HEK293 (cell line): ENCODE results near the gene CAV1.

Experiments used
- CTCF ChIA-PET: fragments of 350-600 bp; formaldehyde crosslinking; extraction: SDS; loops from one replicate; lab custom pipeline; 2021; ENCODE audit warnings: antibody characterized with exemption; lab: Yijun Ruan, JAX
- POLR2A ChIA-PET: fragments of 300-600 bp; formaldehyde crosslinking; extraction: SDS; loops from one replicate; lab custom pipeline; 2020; ENCODE audit warnings: antibody characterized with exemption, inconsistent platforms; lab: Yijun Ruan, JAX
- H3K27ac ChIP-seq: fragments of 200-500 bp; sonication (Bioruptor generic); 2 replicates; pipeline ENCODE4 v1.5.1; 2014; ENCODE audit warnings: low read depth, low read length, control low read depth, inconsistent platforms; ENCODE audit errors: extremely low read depth
- H3K36me3 ChIP-seq, 2 experiments: fragments of 200-500 bp in 1 of 2; sonication (Bioruptor generic) in 1 of 2; 1 replicate in 1 of 2; 2 replicates in 1 of 2; pipeline ENCODE4 v1.5.1; 2014 to 2017; ENCODE audit warnings: inconsistent platforms in 2 of 2, low read length in 2 of 2; ENCODE audit not compliant: control insufficient read depth in 2 of 2, insufficient read depth in 1 of 2
- H3K4me1 ChIP-seq: fragments of 200-500 bp; sonication (Bioruptor generic); 2 replicates; pipeline ENCODE4 v1.5.1; 2014; ENCODE audit warnings: mild to moderate bottlenecking, low read length, inconsistent platforms; ENCODE audit not compliant: control insufficient read depth, insufficient read depth
- H3K4me3 ChIP-seq: 2 replicates; pipeline ENCODE4 v1.5.1; 2011; ENCODE audit warnings: low read depth, mild to moderate bottlenecking, control low read depth, low read length, moderate library complexity
- H3K9me3 ChIP-seq: fragments of 200-500 bp; sonication (Bioruptor generic); 2 replicates; pipeline ENCODE4 v1.5.1; 2014; ENCODE audit warnings: low read depth, low read length, inconsistent platforms; ENCODE audit not compliant: control insufficient read depth, insufficient read depth
- KLF1 ChIP-seq: fragments of 450-650 bp; formaldehyde crosslinking; IDR thresholded peaks from 2 replicates; pipeline ENCODE4 v1.5.1; 2016; ENCODE audit warnings: missing biosample characterization, missing genetic modification characterization
- SP2 ChIP-seq: fragments of 450-650 bp; formaldehyde crosslinking; IDR thresholded peaks from 2 replicates; pipeline ENCODE4 v1.5.1; 2016; ENCODE audit warnings: missing biosample characterization, missing genetic modification characterization
- ZBTB10 ChIP-seq: fragments of 450-650 bp; formaldehyde crosslinking; IDR thresholded peaks from 2 replicates; pipeline ENCODE4 v1.5.1; 2016; ENCODE audit warnings: missing biosample characterization, missing genetic modification characterization
- ZBTB17 ChIP-seq: fragments of 450-650 bp; formaldehyde crosslinking; IDR thresholded peaks from 2 replicates; pipeline ENCODE4 v1.5.1; 2016; ENCODE audit warnings: missing biosample characterization, missing genetic modification characterization
- ZBTB20 ChIP-seq: fragments of 450-650 bp; formaldehyde crosslinking; IDR thresholded peaks from 2 replicates; pipeline ENCODE4 v1.5.1; 2016; ENCODE audit warnings: missing biosample characterization, missing genetic modification characterization
- ZFP41 ChIP-seq: fragments of 450-650 bp; formaldehyde crosslinking; IDR thresholded peaks from 2 replicates; pipeline ENCODE4 v1.5.1; 2016; ENCODE audit warnings: missing biosample characterization, missing genetic modification characterization, borderline replicate concordance
- ZNF146 ChIP-seq: fragments of 450-650 bp; formaldehyde crosslinking; IDR thresholded peaks from 2 replicates; pipeline ENCODE4 v1.5.1; 2016; ENCODE audit warnings: missing biosample characterization, missing genetic modification characterization
- ZNF16 ChIP-seq: fragments of 450-650 bp; formaldehyde crosslinking; IDR thresholded peaks from 2 replicates; pipeline ENCODE4 v1.5.1; 2016; ENCODE audit warnings: low read depth, missing biosample characterization, missing genetic modification characterization
- ZNF184 ChIP-seq: fragments of 450-650 bp; IDR thresholded peaks from 2 replicates; pipeline ENCODE4 v1.5.1; 2018; ENCODE audit warnings: missing biosample characterization, mild to moderate bottlenecking, missing genetic modification characterization
- ZNF202 ChIP-seq: fragments of 450-650 bp; formaldehyde crosslinking; IDR thresholded peaks from 2 replicates; pipeline ENCODE4 v1.5.1; 2016; ENCODE audit warnings: missing biosample characterization, missing genetic modification characterization, borderline replicate concordance
- ZNF214 ChIP-seq: fragments of 450-650 bp; formaldehyde crosslinking; IDR thresholded peaks from 2 replicates; pipeline ENCODE4 v1.5.1; 2017; ENCODE audit warnings: missing biosample characterization, mild to moderate bottlenecking, missing genetic modification characterization, borderline replicate concordance
- ZNF248 ChIP-seq: fragments of 450-650 bp; formaldehyde crosslinking; IDR thresholded peaks from 2 replicates; pipeline ENCODE4 v1.5.1; 2017; ENCODE audit warnings: missing biosample characterization, missing genetic modification characterization
- ZNF266 ChIP-seq: fragments of 450-650 bp; formaldehyde crosslinking; IDR thresholded peaks from 2 replicates; pipeline ENCODE4 v1.5.1; 2016; ENCODE audit warnings: missing biosample characterization, missing genetic modification characterization, low read depth
- ZNF274 ChIP-seq, 2 experiments: fragments of 200-500 bp in 1 of 2; fragments of 450-650 bp in 1 of 2; sonication (Bioruptor generic) in 1 of 2; formaldehyde crosslinking in 1 of 2; IDR thresholded peaks; 2 replicates each; pipeline versions ENCODE4 v1.5.1 to v1.6.1; 2014 to 2016; ENCODE audit warnings: borderline replicate concordance in 1 of 2, inconsistent platforms in 1 of 2, low read length in 1 of 2, missing biosample characterization in 1 of 2, missing genetic modification characterization in 1 of 2
- ZNF394 ChIP-seq: fragments of 450-650 bp; formaldehyde crosslinking; IDR thresholded peaks from 2 replicates; pipeline ENCODE4 v1.5.1; 2016; ENCODE audit warnings: missing biosample characterization, missing genetic modification characterization, mild to moderate bottlenecking, moderate library complexity, borderline replicate concordance
- ZNF433 ChIP-seq: fragments of 450-650 bp; formaldehyde crosslinking; IDR thresholded peaks from 2 replicates; pipeline ENCODE4 v1.5.1; 2016; ENCODE audit warnings: missing biosample characterization, missing genetic modification characterization, low read depth
- ZNF529 ChIP-seq: fragments of 450-650 bp; formaldehyde crosslinking; IDR thresholded peaks from 2 replicates; pipeline ENCODE4 v1.5.1; 2017; ENCODE audit warnings: missing genetic modification characterization, missing biosample characterization; ENCODE audit not compliant: insufficient replicate concordance
- ZNF621 ChIP-seq: fragments of 450-650 bp; formaldehyde crosslinking; IDR thresholded peaks from 2 replicates; pipeline ENCODE4 v1.5.1; 2017; ENCODE audit warnings: missing biosample characterization, missing genetic modification characterization
- ZNF677 ChIP-seq: fragments of 450-650 bp; IDR thresholded peaks from 2 replicates; pipeline ENCODE4 v1.5.0; 2018; ENCODE audit warnings: missing biosample characterization, mild to moderate bottlenecking, missing genetic modification characterization, moderate library complexity
- ZNF777 ChIP-seq: fragments of 450-650 bp; formaldehyde crosslinking; IDR thresholded peaks from 2 replicates; pipeline ENCODE4 v1.5.1; 2017; ENCODE audit warnings: missing biosample characterization, missing genetic modification characterization, borderline replicate concordance
- ZNF791 ChIP-seq: fragments of 450-650 bp; formaldehyde crosslinking; IDR thresholded peaks from 2 replicates; pipeline ENCODE4 v1.5.1; 2016; ENCODE audit warnings: missing biosample characterization, missing genetic modification characterization
- ZSCAN4 ChIP-seq: fragments of 450-650 bp; formaldehyde crosslinking; IDR thresholded peaks from 2 replicates; pipeline ENCODE4 v1.5.1; 2017; ENCODE audit warnings: missing biosample characterization, missing genetic modification characterization
- TF ChIP-seq, protein P1 (sequence below): fragments of 450-650 bp; formaldehyde crosslinking; IDR thresholded peaks from 2 replicates; pipeline ENCODE4 v1.5.1; 2017; ENCODE audit warnings: missing biosample characterization, missing genetic modification characterization
- TF ChIP-seq, protein P2 (sequence below): fragments of 450-650 bp; formaldehyde crosslinking; IDR thresholded peaks from 2 replicates; pipeline ENCODE4 v1.5.1; 2016; ENCODE audit warnings: missing biosample characterization, missing genetic modification characterization

Gene CAV1

DNA sequence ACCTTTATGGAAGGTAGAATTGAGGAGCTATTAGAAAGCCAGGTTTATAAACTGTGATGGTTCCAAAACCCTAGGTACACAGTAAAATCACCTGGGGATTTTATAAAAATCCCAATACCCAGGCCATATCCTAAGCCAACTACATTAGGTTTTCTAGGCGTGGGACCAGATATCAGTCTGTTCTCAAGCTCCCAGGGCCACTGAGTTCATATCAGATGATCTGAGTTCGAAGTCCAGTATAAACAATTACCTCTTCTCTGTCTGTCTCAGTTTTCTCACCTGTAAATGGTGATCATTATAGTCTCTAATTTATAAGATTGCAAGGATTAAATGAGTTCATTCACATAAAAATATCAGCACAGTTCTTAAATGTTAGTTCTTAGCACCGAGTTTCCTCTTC lies 60.6 kb downstream of the CAV1 start:
- CTCF ChIA-PET, result interaction anchor here (0.6 to 2.0 kb wide), 4 partner anchors 300 to 405 kb away, joined by 3 to 14 read pairs (median 4); no protein-coding TSS in a partner anchor
- no peak for TF ChIP-seq SP2 (tag by site-specific recombination)
- TF ChIP-seq ZNF394, result no peak
- no peak for TF ChIP-seq ZBTB10
- TF ChIP-seq ZNF777 (tag by site-specific recombination), result no peak
- no peak for TF ChIP-seq ZNF621
- no peak for TF ChIP-seq ZSCAN4 (tag by site-specific recombination)
- H3K4me3 ChIP-seq, result no peak overlapping the region
- no peaks in the 10 kb centered on the region for H3K4me1 ChIP-seq
- H3K27ac ChIP-seq, result no peak overlapping the region
- H3K36me3 ChIP-seq, result no peaks in the 10 kb centered on the region
- no peaks in the 10 kb centered on the region for H3K9me3 ChIP-seq
- POLR2A ChIA-PET, result no interaction called here

- Histone ChIP-seq H3K4me3 (no peak overlapping the region), H3K36me3 (no peaks in the 10 kb centered on the region), H3K4me1 (no peaks in the 10 kb centered on the region), H3K9me3 (no peaks in the 10 kb centered on the region), H3K27ac (no peak overlapping the region)
- TF ChIP-seq ZNF529 (tag by site-specific recombination), result no peak
- TF ChIP-seq ZNF677 (tag by site-specific recombination), result no peak
- TF ChIP-seq ZFP41, result no peak
- no peak for TF ChIP-seq ZNF433 (tag by site-specific recombination)
- no peak for TF ChIP-seq ZNF146 (tag by site-specific recombination)
- no peak for TF ChIP-seq ZBTB20
- TF ChIP-seq, protein P1, sequence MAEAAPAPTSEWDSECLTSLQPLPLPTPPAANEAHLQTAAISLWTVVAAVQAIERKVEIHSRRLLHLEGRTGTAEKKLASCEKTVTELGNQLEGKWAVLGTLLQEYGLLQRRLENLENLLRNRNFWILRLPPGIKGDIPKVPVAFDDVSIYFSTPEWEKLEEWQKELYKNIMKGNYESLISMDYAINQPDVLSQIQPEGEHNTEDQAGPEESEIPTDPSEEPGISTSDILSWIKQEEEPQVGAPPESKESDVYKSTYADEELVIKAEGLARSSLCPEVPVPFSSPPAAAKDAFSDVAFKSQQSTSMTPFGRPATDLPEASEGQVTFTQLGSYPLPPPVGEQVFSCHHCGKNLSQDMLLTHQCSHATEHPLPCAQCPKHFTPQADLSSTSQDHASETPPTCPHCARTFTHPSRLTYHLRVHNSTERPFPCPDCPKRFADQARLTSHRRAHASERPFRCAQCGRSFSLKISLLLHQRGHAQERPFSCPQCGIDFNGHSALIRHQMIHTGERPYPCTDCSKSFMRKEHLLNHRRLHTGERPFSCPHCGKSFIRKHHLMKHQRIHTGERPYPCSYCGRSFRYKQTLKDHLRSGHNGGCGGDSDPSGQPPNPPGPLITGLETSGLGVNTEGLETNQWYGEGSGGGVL (tag by site-specific recombination), result no peak
- no peak for TF ChIP-seq ZNF214 (tag by site-specific recombination)
- no peak for TF ChIP-seq KLF1
- TF ChIP-seq ZNF248 (tag by site-specific recombination), result no peak
- no peak for TF ChIP-seq ZNF16 (tag by site-specific recombination)
- no peak for TF ChIP-seq ZNF274 (IDR thresholded peaks at IDR 0.05; ENCODE audit: low read length)
- TF ChIP-seq ZNF274 (tag by site-specific recombination; IDR thresholded peaks at IDR 0.05; ENCODE audit: borderline replicate concordance), result no peak
- TF ChIP-seq ZNF791 (tag by site-specific recombination), result no peak
- TF ChIP-seq ZNF266 (tag by site-specific recombination), result no peak
- TF ChIP-seq, protein P2, sequence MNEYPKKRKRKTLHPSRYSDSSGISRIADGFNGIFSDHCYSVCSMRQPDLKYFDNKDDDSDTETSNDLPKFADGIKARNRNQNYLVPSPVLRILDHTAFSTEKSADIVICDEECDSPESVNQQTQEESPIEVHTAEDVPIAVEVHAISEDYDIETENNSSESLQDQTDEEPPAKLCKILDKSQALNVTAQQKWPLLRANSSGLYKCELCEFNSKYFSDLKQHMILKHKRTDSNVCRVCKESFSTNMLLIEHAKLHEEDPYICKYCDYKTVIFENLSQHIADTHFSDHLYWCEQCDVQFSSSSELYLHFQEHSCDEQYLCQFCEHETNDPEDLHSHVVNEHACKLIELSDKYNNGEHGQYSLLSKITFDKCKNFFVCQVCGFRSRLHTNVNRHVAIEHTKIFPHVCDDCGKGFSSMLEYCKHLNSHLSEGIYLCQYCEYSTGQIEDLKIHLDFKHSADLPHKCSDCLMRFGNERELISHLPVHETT (tag by site-specific recombination), result no peak
- no peak for TF ChIP-seq ZNF202 (tag by site-specific recombination)
- TF ChIP-seq ZBTB17, result no peak
- TF ChIP-seq ZNF184 (tag by site-specific recombination), result no peak
- ChIA-PET POLR2A (no interaction called here), CTCF (interaction anchor here (0.6 to 2.0 kb wide), 5 partner anchors 42 to 412 kb away, joined by 3 to 14 read pairs (median 3); no protein-coding TSS in a partner anchor)
Observed at GRCh38 chr7:116585967-116586366, 61.1 kb downstream of the CAV1 start.
